GM21423 (cell line): ENCODE measurements around the gene ZSCAN22.
A peak's percentile ranks its signal among the peaks of the same experiment; 100 is the strongest.

Experiments used
- ATAC-seq: cut with Tn5 transposase; IDR thresholded peaks from one replicate; pipeline ENCODE4 v1.9.1; 2021; ENCODE audit warnings: mild to moderate bottlenecking, moderate library complexity; ENCODE audit not compliant: unreplicated experiment

ZSCAN22 gene

GRCh38 chr19:58350871-58351557, 24.2 kb downstream of the ZSCAN22 start:
- ATAC-seq: no peak

DNA sequence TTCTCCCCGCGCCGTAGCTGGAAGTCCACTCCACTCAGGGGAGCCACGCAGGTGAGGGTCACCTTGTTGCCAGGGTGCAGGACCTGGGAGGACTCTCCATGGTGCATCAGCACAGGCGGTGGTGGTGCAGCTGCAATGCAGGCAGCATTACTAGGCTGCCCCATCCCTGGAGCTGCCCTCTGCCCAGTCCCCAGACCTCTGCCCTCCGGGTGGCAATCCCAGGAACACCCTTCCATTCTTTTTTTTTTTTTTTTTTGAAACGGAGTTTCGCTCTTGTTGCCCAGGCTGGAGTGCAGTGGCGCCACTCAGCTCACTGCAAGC, 24.7 kb downstream of the ZSCAN22 start:
- no peak for ATAC-seq

GRCh38 chr19:58351990-58352755, 25.4 kb downstream of the ZSCAN22 start:
- ATAC-seq: no peak

DNA sequence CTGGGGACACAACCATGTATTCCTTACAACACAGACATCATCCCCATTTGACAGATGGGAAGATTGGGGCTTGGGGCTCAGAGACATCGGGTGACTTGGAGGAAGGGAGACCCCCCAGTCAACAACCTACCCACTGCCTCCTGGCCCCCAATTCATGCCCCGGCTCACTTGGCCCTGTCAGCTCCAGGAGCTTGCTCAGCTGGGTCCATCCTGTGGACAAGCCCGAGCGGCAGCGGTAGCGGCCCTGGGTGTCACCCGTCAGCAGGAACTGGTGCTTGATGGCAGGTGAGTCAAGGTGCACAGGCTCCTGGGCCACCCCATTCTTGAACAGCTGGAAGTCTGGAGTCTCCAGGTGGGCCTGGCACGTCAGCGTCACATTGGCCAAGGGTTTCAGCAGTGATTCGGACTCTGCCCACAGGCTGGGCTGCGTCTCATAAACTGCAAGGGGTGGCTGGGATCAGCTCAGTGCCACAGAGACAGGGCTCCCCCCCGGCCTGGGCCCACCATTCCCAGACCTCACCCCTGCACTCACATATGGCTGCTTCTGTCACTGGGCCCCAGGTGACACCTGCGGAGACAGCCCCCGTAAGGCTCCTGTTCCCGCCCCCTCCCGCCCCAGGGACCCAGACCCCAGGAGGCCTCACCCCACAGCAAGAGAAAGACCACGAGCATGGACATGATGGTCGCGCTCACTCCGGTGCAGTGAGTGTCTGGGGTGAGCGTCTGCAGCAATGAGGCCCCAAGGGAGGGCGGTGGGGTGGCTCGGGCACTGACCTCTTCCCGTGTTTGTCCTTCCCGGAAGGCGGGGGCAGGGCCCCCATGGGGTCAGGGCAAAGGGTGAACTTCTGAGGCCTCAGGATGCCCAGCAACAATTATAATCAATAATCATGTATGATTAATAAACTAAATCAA, 26.2 kb downstream of the ZSCAN22 start, which contains the start of gene A1BG:
Gene A1BG, minus strand, starts transcription at position 733 of the 912 bp plus-strand sequence. Its CDS starts 55 bp downstream, at position 678.
- no peak for ATAC-seq

GRCh38 chr19:58353717-58354477, 27.1 kb downstream of the ZSCAN22 start:
- no peak for ATAC-seq

GRCh38 chr19:58354478-58355030, 27.8 kb downstream of the ZSCAN22 start:
- no peak for ATAC-seq

- no peak for ATAC-seq
Observed at GRCh38 chr19:58355215-58355796, 28.5 kb downstream of the ZSCAN22 start.

- ATAC-seq: no peak
Observed at GRCh38 chr19:58355908-58356765, 29.3 kb downstream of the ZSCAN22 start.

DNA sequence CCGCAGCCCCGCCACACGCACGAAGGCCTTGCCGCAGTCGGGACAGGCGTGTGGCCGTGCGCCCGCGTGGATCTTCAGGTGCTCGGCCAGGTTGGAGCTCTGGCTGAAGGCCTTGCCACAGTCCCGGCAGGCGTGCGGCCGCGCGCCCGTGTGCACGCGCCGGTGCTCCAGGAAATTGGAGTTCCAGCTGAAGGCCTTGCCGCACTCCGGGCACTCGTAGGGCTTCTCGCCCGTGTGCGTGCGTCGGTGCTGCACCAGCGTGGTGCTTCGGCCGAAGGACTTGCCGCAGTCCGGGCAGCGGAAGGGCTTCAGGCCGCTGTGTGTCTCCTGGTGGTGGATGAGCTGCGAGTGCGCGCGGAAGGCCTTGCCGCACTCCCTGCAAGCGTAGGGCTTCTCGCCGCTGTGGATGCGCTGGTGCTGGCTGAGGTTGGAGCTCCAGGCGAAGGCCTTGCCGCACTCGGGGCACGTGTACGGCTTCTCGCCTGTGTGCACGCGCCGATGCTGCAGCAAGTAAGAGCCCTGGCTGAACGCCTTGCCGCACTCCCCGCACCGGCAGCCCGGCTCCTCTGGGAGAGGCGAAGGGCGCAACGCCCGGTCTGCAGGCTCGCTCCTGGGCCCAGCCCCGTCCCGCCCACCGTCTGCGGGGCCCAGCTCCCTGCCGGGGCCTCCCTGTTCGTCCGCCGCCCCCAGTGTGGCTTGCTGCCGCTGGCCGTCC, 30.1 kb downstream of the ZSCAN22 start:
- no peak for ATAC-seq

DNA sequence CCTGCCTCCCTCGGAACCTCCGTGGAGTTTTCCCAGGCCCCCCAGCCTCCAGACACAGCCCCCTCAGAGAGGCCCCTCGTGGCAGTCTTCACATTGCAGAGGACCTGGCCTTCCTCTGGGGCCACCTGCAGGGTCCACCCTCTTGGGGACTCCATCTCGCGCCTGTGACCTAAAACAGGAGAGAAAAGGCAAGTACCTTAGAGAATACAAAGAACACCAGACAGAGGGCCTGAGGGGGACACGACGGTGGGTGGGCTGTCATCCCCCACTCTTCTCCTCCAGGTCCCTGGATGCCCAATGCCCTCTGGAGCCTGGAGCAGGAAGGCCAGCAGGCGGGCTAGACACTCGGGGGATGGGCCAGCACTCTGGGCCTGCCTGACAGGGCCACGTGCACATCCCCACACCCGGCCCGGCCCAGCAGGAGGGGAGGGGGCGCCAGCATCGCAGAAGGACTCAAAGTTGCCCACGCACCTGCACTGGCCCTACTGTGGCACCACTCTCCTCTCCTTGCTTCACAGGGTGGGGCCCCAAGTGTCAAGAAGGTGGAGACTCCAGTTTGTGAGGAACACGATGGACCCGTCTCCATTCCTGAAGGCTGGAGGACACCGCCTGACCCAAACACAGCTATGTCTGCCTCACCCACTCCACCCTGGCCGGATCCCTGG, 30.8 kb downstream of the ZSCAN22 start:
- no peak for ATAC-seq

- ATAC-seq: peak; percentile 2
Observed at GRCh38 chr19:58361900-58362271, 35.1 kb downstream of the ZSCAN22 start.

GRCh38 chr19:58362272-58362994, 35.6 kb downstream of the ZSCAN22 start, which contains the start of gene ZNF497:
Gene ZNF497, minus strand, starts transcription at chr19:58362751. Its CDS starts 5,116 bp downstream, at chr19:58357635.
- peak; percentile 84 for ATAC-seq

DNA sequence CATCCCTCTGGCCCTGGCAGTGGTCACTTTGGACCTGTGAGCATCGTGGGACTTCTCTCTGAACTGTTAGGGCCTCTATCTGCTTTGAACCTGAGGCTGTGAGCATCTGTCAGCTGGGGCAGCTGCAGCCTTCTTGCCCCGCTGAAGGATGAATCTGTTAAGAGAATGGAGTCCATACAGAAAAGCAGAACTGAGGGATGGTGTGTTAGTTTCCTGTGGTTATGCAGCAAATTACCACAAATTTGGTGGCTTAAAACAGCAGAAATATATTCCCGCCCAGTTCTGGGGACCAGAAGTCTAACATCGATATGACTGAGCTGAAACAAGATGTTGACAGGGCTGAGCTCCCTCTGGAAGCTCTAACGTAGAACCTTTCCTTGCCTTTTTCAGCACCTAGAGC, 37.4 kb downstream of the ZSCAN22 start:
- no peak for ATAC-seq

GRCh38 chr19:58366585-58367430, 40.0 kb downstream of the ZSCAN22 start:
- no peak for ATAC-seq

GRCh38 chr19:58367698-58368454, 41.1 kb downstream of the ZSCAN22 start:
- ATAC-seq: no peak
